ENCODE results near the gene OSBPL7. TPM values are rescaled to one million over a fixed set of nuclear protein-coding genes. Genes with fewer than 3 reads are reported as not detected.

Gene OSBPL7
- total and polyA plus RNA-seq, 2 of the 8 experiments (the other 6 are each of a cell fraction or from before 2014, with no cell fraction given): 7.2 to 8.9 TPM

DNA sequence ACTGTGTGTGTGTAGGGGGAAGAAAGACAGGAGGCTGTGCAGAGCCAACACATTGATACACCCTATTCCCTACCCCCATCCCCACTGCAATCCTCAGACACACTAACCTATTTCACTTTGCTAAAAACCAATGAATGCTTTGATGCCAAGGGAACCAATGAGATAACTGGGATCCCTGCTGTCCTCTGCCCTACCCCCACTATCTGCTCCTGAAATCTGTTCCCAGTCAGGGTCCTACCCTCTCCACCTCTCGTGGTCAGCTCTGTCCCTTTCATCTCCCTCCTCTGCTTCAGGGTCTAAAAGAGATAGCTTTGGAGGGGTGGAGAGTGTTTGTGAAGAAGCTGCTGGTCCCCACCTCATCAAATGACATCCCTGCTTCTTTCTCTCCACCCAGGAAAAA is 48.5 kb upstream of the OSBPL7 start:
- no peak overlapping the region for H3K18ac ChIP-seq (ENCODE audit: extremely low read depth, low read length)
- H3K36me3 ChIP-seq (ENCODE audit: control insufficient read depth in 2 of 4, insufficient read depth in 4 of 4, low read length in 3 of 4): no peaks in the 10 kb centered on the region
- H3K9me3 ChIP-seq (ENCODE audit: insufficient read depth in 2 of 2, low read depth in 1 of 2, low read length in 1 of 2): no peaks in the 10 kb centered on the region
- DNase-seq (ENCODE audit: low read depth in 1 of 2, low spot score in 2 of 2) (no peak), FAIRE-seq (no peak)
- no peak for TF ChIP-seq SP4 (IDR thresholded peaks at IDR 0.05; ENCODE audit: low read length)
- TF ChIP-seq, protein P1, sequence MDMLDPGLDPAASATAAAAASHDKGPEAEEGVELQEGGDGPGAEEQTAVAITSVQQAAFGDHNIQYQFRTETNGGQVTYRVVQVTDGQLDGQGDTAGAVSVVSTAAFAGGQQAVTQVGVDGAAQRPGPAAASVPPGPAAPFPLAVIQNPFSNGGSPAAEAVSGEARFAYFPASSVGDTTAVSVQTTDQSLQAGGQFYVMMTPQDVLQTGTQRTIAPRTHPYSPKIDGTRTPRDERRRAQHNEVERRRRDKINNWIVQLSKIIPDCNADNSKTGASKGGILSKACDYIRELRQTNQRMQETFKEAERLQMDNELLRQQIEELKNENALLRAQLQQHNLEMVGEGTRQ (IDR thresholded peaks at IDR 0.05; ENCODE audit: low read length): no peak
- no peak overlapping the region for H2AK5ac ChIP-seq (ENCODE audit: low read depth, low read length)
- no peaks in the 10 kb centered on the region for H3K79me1 ChIP-seq (ENCODE audit: low read depth, low read length)
- 46% methylated on average over 1 of the region's 1 CpG; no CpG with 5 or more reads in 1 of the 2 experiments for WGBS, 2 experiments (ENCODE audit: extremely low coverage in 1 of 2, insufficient coverage in 1 of 2, insufficient read length in 1 of 2, insufficient replicate concordance in 2 of 2, low coverage in 1 of 2, low lambda C conversion rate in 2 of 2, missing lambda C conversion rate in 1 of 2)
- no peak overlapping the region for H3K23ac ChIP-seq (ENCODE audit: insufficient read length)
- H4K8ac ChIP-seq (ENCODE audit: extremely low read depth, insufficient read depth, low read length): no peak overlapping the region
- peak overlapping the region; percentile 34 to 41; a peak in 3 of 4 replicates for H3K4me2 ChIP-seq (ENCODE audit: insufficient read depth in 1 of 2, low read depth in 2 of 2, low read length in 2 of 2)
- no peak overlapping the region for H2BK120ac ChIP-seq (replicated peaks; ENCODE audit: low read depth, low read length)
- H3K79me2 ChIP-seq (ENCODE audit: control insufficient read depth in 1 of 2, insufficient read depth in 2 of 2, low read length in 2 of 2): no peaks in the 10 kb centered on the region
- peaks cover 3 to 25% (median 17%) of the 10 kb centered on the region in 4 experiments; a peak in 5 of 7 replicates for H3K27me3 ChIP-seq (replicated peaks in 1 of 4; ENCODE audit: control insufficient read depth in 3 of 4, extremely low read depth in 1 of 4, insufficient read depth in 3 of 4, low read length in 3 of 4)
- no peak overlapping the region for H2BK15ac ChIP-seq (ENCODE audit: low read length)
- H3K56ac ChIP-seq (replicated peaks; ENCODE audit: insufficient read length, low read depth, low read length): no peak overlapping the region
- H2BK20ac ChIP-seq (ENCODE audit: low read length): 0 out of 2 replicates have a peak overlapping the region, but pooled peaks have one; percentile 44
- H3K27ac ChIP-seq (ENCODE audit: low read depth, low read length): no peak overlapping the region
- no peak overlapping the region for H3K4me3 ChIP-seq (ENCODE audit: extremely low read depth in 1 of 4, insufficient read depth in 2 of 4, low read depth in 3 of 4, low read length in 4 of 4)
- no peak overlapping the region for H2AFZ ChIP-seq (ENCODE audit: low read length)
- no peak overlapping the region for H4K91ac ChIP-seq (replicated peaks; ENCODE audit: insufficient read length, low read length)
- ChIA-PET CTCF (ENCODE audit: partially characterized antibody) (interaction anchor here (1.3 to 10.7 kb wide), 3 partner anchors 14 to 80 kb away, joined by 4 to 257 read pairs (median 26); partner anchors contain the start of genes SCRN2 and SP6), POLR2A (ENCODE audit: partially characterized antibody) (interaction anchor here (1.0 kb wide), 1 partner anchor 22 kb away, joined by 3 read pairs; no protein-coding TSS in a partner anchor)
- no peak overlapping the region; the same call in 1 of the 2 replicates for H2BK5ac ChIP-seq (ENCODE audit: low read depth, low read length)
- peak overlapping the region; percentile 30; the same call in 1 of the 2 replicates for H2BK12ac ChIP-seq (ENCODE audit: low read depth, low read length)
- H3K23me2 ChIP-seq (ENCODE audit: low read depth, low read length): peaks cover 4% of the 10 kb centered on the region; the same call in 1 of the 2 replicates
- H3K4me1 ChIP-seq (replicated peaks in 1 of 4; ENCODE audit: control insufficient read depth in 3 of 4, insufficient read depth in 4 of 4, low read length in 3 of 4): peaks cover 21 to 36% (median 22%) of the 10 kb centered on the region in 4 experiments
- H4K20me1 ChIP-seq (replicated peaks in 1 of 2; ENCODE audit: control insufficient read depth in 1 of 2, insufficient read depth in 2 of 2, low read length in 2 of 2): no peaks in the 10 kb centered on the region
- H3K4ac ChIP-seq (replicated peaks; ENCODE audit: insufficient read length, low read depth, low read length): no peak overlapping the region
- no peak overlapping the region for H3K14ac ChIP-seq (ENCODE audit: insufficient read length)
- no peak overlapping the region for H3K9ac ChIP-seq (replicated peaks in 1 of 4; ENCODE audit: extremely low read depth in 1 of 4, low read depth in 3 of 4, low read length in 3 of 4)
- H4K5ac ChIP-seq (ENCODE audit: insufficient read length, low read depth, low read length): no peak overlapping the region
